A549 (cell line): ENCODE data around the gene NEK8. TPM values are rescaled to one million over a fixed set of nuclear protein-coding genes. Genes with fewer than 3 reads are reported as not detected.
A peak's percentile ranks its signal among the peaks of the same experiment; 100 is the strongest.

Experiments used
- ATAC-seq, 2 experiments: fragments of 200-7000 bp in 1 of 2; fragments of >200 bp in 1 of 2; cut with Nextera tagmentation in 1 of 2; cut with Tn5 transposase in 1 of 2; 3 replicates each; pipeline versions ENCODE4 v1.8.0 to v1.9.1; 2018 to 2020; ENCODE audit warnings: mild to moderate bottlenecking in 1 of 2, moderate library complexity in 1 of 2
- CTCF ChIA-PET: fragments of 300-600 bp; sonication (Branson Sonifier 250); formaldehyde crosslinking; extraction: SDS; loops from one replicate; lab custom pipeline; 2021; ENCODE audit warnings: antibody characterized with exemption, inconsistent platforms; lab: Yijun Ruan, JAX
- POLR2A ChIA-PET: fragments of 350-600 bp; formaldehyde crosslinking; extraction: SDS; loops from one replicate; lab custom pipeline; 2021; ENCODE audit warnings: antibody characterized with exemption, inconsistent platforms; lab: Yijun Ruan, JAX
- DNase-seq, 2 experiments: peaks; one replicate each; pipeline versions ENCODE4 v3.0.0 to v3.0.0-alpha.2; 2011 to 2016; ENCODE audit warnings: low read depth in 1 of 2, low spot score in 1 of 2
- FAIRE-seq: peaks from 2 replicates; lab custom pipeline; 2011; peaks lifted over from hg19 to GRCh38; lab: Jason Lieb, UNC
- H3K27ac ChIP-seq, 2 experiments: fragments of >200 bp; sonication (Bioruptor Twin); formaldehyde crosslinking; 3 replicates each; pipeline ENCODE4 v1.5.1; 2016 to 2017
- H3K4me1 ChIP-seq: fragments of >200 bp; sonication (Bioruptor Twin); formaldehyde crosslinking; 3 replicates; pipeline ENCODE4 v1.6.1; 2016
- H3K4me2 ChIP-seq: fragments of >200 bp; sonication (Bioruptor Twin); formaldehyde crosslinking; 3 replicates; pipeline ENCODE4 v1.6.1; 2016
- H3K4me3 ChIP-seq: fragments of >200 bp; sonication (Bioruptor Twin); formaldehyde crosslinking; 3 replicates; pipeline ENCODE4 v1.5.1; 2016
- H3K9me3 ChIP-seq: fragments of >200 bp; sonication (Bioruptor Twin); formaldehyde crosslinking; 3 replicates; pipeline ENCODE4 v1.6.1; 2016
- CHD2 ChIP-seq: fragments of 150-350 bp; IDR thresholded peaks from 2 replicates; pipeline ENCODE4 v1.6.1; 2014; ENCODE audit warnings: low read length; ENCODE audit not compliant: partially characterized antibody
- EHMT2 ChIP-seq: fragments of 200-600 bp; sonication (generic); IDR thresholded peaks from 2 replicates; pipeline ENCODE4 v1.6.1; 2016; ENCODE audit warnings: antibody characterized with exemption, low read depth, mild to moderate bottlenecking, moderate library complexity
- FOSB ChIP-seq: fragments of 250-450 bp; sonication (Bioruptor Pico); IDR thresholded peaks from 2 replicates; pipeline ENCODE4 v1.5.0; 2020; ENCODE audit warnings: mild to moderate bottlenecking, moderate library complexity
- HOXA7 ChIP-seq: fragments of 250-450 bp; sonication (Bioruptor Pico); IDR thresholded peaks from 2 replicates; pipeline ENCODE4 v1.5.0; 2020; ENCODE audit warnings: mild to moderate bottlenecking, moderate library complexity
- HOXB13 ChIP-seq: fragments of 250-450 bp; sonication (Bioruptor Pico); IDR thresholded peaks from 2 replicates; pipeline ENCODE4 v1.5.0; 2020; ENCODE audit warnings: low read depth, mild to moderate bottlenecking, moderate library complexity
- JUN ChIP-seq, 2 experiments: fragments of >200 bp; sonication (Bioruptor Twin); formaldehyde crosslinking; IDR thresholded peaks; 2 replicates in 1 of 2; 3 replicates in 1 of 2; pipeline ENCODE4 v1.6.1; 2016 to 2017
- POLR2AphosphoS2 ChIP-seq: conservative IDR thresholded peaks from 2 replicates; pipeline ENCODE4 v1.6.1; 2012; ENCODE audit warnings: low read length, improper control_type of control experiment, inconsistent platforms
- RARB ChIP-seq: fragments of 250-450 bp; sonication (Bioruptor Pico); IDR thresholded peaks from 2 replicates; pipeline ENCODE4 v1.8.0; 2021; ENCODE audit warnings: mild to moderate bottlenecking, moderate library complexity
- RCOR1 ChIP-seq: fragments of 150-350 bp; IDR thresholded peaks from 2 replicates; pipeline ENCODE4 v1.6.1; 2014; ENCODE audit warnings: antibody characterized with exemption, low read length, low read depth
- TFCP2L1 ChIP-seq: fragments of 250-450 bp; sonication (Bioruptor Pico); IDR thresholded peaks from 2 replicates; pipeline ENCODE4 v1.5.0; 2021; ENCODE audit warnings: mild to moderate bottlenecking
- WGBS: methylation state at CpG from one replicate; pipeline ENCODE4 v1.1.6; 2017; ENCODE audit errors: missing lambda C conversion rate; 5-methylcytosine and 5-hydroxymethylcytosine counted together
- polyA plus RNA-seq, 4 experiments: library from polyadenylated mRNA; depleted of rRNA in 3 of 4; stranded (reverse); fragments of >200 nt; fragmentation: RNase III in 1 of 4; extraction: RNeasy Plus Mini Kit Qiagen cat#74134 plus additional on column Dnase treatment in 1 of 4; gene quantifications; 2 replicates in 3 of 4; 3 replicates in 1 of 4; pipeline ENCODE4 v1.2.3, GENCODE V29; 2011 to 2017
- TF ChIP-seq, protein P1 (sequence below): fragments of 250-450 bp; sonication (Bioruptor Pico); IDR thresholded peaks from 2 replicates; pipeline ENCODE4 v1.5.0; 2021; ENCODE audit warnings: mild to moderate bottlenecking, moderate library complexity, borderline replicate concordance
- TF ChIP-seq, protein P2 (sequence below): IDR thresholded peaks from 2 replicates; pipeline ENCODE4 v1.6.1; 2012

Gene NEK8
- polyA plus RNA-seq, 2 of the 4 experiments (the other 2 are of a cell fraction), result 5.1 to 5.3 TPM

GRCh38 chr17:28747051-28747691 lies 18.6 kb downstream of the NEK8 start:
- no peak for DNase-seq
- ChIA-PET CTCF (interaction anchor here (0.6 to 22.6 kb wide), 8 partner anchors 10 to 1608 kb away, joined by 3 to 977 read pairs (median 6); partner anchors contain the start of genes DHRS13, FLOT2, NEK8 and RPL23A), POLR2A (interaction anchor here (0.9 to 12.2 kb wide), 2 partner anchors 20 to 27 kb away, joined by 5 to 369 read pairs; partner anchors contain the start of genes NEK8, RPL23A and TLCD1)
- Histone ChIP-seq H3K4me3 (peak overlapping the region; percentile 93), H3K4me1 (peaks cover 59% of the 10 kb centered on the region), H3K9me3 (no peaks in the 10 kb centered on the region), H3K27ac (peak overlapping the region; percentile 98 to 99), H3K4me2 (peak overlapping the region; percentile 96)
- ATAC-seq, result no peak
- 77% methylated on average over 6 of the region's 7 CpGs for WGBS
- FAIRE-seq, result no peak
- TF ChIP-seq HOXA7 (CRISPR knock-in tag), result 0 out of 2 replicates have a peak, but pooled peaks have one; percentile 16
- no peak for TF ChIP-seq TFCP2L1
- TF ChIP-seq FOSB (CRISPR knock-in tag), result 0 out of 2 replicates have a peak, but pooled peaks have one; percentile 63
- no peak for TF ChIP-seq EHMT2
- TF ChIP-seq RCOR1, result no peak

DNA sequence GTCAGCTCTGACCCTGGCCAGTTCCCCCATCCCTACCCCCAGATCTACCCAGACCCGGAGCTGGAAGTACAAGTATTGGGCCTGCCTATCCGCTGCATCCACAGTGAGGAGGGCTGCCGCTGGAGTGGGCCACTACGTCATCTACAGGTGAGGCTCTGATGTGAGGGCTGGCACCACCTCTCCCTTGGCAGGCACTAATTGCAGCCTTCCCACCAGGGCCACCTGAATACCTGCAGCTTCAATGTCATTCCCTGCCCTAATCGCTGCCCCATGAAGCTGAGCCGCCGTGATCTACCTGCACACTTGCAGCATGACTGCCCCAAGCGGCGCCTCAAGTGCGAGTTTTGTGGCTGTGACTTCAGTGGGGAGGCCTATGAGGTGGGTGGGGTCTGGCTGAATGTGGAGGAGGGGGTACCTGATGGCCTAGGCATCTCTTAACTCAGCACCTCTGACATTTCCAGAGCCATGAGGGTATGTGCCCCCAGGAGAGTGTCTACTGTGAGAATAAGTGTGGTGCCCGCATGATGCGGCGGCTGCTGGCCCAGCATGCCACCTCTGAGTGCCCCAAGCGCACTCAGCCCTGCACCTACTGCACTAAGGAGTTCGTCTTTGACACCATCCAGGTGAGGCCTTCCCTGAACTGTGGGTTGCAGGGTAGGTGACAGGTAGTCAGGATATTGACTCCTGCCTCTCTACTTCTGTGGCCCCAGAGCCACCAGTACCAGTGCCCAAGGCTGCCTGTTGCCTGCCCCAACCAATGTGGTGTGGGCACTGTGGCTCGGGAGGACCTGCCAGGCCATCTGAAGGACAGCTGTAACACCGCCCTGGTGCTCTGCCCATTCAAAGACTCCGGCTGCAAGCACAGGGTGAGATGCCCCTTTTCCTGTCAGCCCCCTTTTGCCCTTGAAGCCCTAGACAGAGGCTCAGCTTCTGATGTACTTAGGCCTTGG lies 19.5 kb downstream of the NEK8 start:
- ATAC-seq (no peak), DNase-seq (no peak), FAIRE-seq (no peak)
- H3K4me3 ChIP-seq, result no peak overlapping the region
- ChIA-PET CTCF (interaction anchor here (1.3 to 22.6 kb wide), 9 partner anchors 7 to 156 kb away, joined by 3 to 977 read pairs (median 14); partner anchors contain the start of genes DHRS13, FLOT2, NEK8 and RPL23A), POLR2A (interaction anchor here (1.4 to 12.2 kb wide), 2 partner anchors 21 to 28 kb away, joined by 3 to 369 read pairs; partner anchors contain the start of genes NEK8, RPL23A and TLCD1)
- H3K9me3 ChIP-seq, result no peaks in the 10 kb centered on the region
- peak; percentile 73; the same call in 1 of the 2 replicates for TF ChIP-seq POLR2AphosphoS2
- no peak for TF ChIP-seq CHD2
- no peak for TF ChIP-seq RCOR1
- H3K4me1 ChIP-seq, result peaks cover 51% of the 10 kb centered on the region
- no peak overlapping the region; the same call in 2 of the 3 replicates for H3K4me2 ChIP-seq
- 95% methylated on average over 18 of the region's 18 CpGs for WGBS
- H3K27ac ChIP-seq, result peak overlapping the region in 1 of 2 experiments; percentile 99; a peak in 3 of 6 replicates

DNA sequence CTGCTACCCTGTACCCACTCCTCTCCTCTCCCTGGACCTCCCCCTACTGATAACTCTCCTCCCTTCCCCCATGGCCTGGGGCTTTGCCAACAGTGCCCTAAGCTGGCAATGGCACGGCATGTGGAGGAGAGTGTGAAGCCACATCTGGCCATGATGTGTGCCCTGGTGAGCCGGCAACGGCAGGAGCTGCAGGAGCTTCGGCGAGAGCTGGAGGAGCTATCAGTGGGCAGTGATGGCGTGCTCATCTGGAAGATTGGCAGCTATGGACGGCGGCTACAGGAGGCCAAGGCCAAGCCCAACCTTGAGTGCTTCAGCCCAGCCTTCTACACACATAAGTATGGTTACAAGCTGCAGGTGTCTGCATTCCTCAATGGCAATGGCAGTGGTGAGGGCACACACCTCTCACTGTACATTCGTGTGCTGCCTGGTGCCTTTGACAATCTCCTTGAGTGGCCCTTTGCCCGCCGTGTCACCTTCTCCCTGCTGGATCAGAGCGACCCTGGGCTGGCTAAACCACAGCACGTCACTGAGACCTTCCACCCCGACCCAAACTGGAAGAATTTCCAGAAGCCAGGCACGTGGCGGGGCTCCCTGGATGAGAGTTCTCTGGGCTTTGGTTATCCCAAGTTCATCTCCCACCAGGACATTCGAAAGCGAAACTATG lies 20.4 kb downstream of the NEK8 start:
- no peak overlapping the region for H3K4me2 ChIP-seq
- ChIA-PET POLR2A (interaction anchor here (1.4 to 12.2 kb wide), 2 partner anchors 22 to 29 kb away, joined by 3 to 369 read pairs; partner anchors contain the start of genes NEK8, RPL23A and TLCD1), CTCF (interaction anchor here (0.7 to 22.6 kb wide), 21 partner anchors 8 to 210 kb away, joined by 3 to 977 read pairs (median 7); partner anchors contain the start of genes DHRS13, FLOT2, NEK8 and RPL23A)
- no peaks in the 10 kb centered on the region for H3K9me3 ChIP-seq
- peaks cover 51% of the 10 kb centered on the region for H3K4me1 ChIP-seq
- peak overlapping the region in 1 of 2 experiments; percentile 99; a peak in 3 of 6 replicates for H3K27ac ChIP-seq
- WGBS, result 85% methylated on average over 18 of the region's 18 CpGs
- no peak for ATAC-seq
- FAIRE-seq, result no peak
- TF ChIP-seq JUN (IDR thresholded peaks at IDR 0.05) (no peak), HOXB13 (CRISPR knock-in tag) (no peak), RARB (CRISPR knock-in tag) (no peak)
- TF ChIP-seq, protein P1, sequence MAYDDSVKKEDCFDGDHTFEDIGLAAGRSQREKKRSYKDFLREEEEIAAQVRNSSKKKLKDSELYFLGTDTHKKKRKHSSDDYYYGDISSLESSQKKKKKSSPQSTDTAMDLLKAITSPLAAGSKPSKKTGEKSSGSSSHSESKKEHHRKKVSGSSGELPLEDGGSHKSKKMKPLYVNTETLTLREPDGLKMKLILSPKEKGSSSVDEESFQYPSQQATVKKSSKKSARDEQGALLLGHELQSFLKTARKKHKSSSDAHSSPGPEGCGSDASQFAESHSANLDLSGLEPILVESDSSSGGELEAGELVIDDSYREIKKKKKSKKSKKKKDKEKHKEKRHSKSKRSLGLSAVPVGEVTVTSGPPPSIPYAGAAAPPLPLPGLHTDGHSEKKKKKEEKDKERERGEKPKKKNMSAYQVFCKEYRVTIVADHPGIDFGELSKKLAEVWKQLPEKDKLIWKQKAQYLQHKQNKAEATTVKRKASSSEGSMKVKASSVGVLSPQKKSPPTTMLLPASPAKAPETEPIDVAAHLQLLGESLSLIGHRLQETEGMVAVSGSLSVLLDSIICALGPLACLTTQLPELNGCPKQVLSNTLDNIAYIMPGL (CRISPR knock-in tag), result no peak
- TF ChIP-seq, protein P2, sequence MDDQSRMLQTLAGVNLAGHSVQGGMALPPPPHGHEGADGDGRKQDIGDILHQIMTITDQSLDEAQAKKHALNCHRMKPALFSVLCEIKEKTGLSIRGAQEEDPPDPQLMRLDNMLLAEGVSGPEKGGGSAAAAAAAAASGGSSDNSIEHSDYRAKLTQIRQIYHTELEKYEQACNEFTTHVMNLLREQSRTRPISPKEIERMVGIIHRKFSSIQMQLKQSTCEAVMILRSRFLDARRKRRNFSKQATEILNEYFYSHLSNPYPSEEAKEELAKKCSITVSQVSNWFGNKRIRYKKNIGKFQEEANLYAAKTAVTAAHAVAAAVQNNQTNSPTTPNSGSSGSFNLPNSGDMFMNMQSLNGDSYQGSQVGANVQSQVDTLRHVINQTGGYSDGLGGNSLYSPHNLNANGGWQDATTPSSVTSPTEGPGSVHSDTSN, result no peak
- peak in 1 of 2 experiments; percentile 41 for DNase-seq
- no peak overlapping the region for H3K4me3 ChIP-seq
